Loucy (cell line): ENCODE results near the gene KDM4B.

Source experiments
- CTCF ChIP-seq: fragments of 200-600 bp; sonication (generic); conservative IDR thresholded peaks from 2 replicates; pipeline ENCODE4 v1.5.1; 2014; ENCODE audit warnings: mild to moderate bottlenecking, antibody characterized with exemption, low read length
- EZH2phosphoT487 ChIP-seq: fragments of 200-600 bp; IDR thresholded peaks from 2 replicates; pipeline ENCODE4 v1.6.1; 2018; ENCODE audit warnings: antibody characterized with exemption, mild to moderate bottlenecking, moderate library complexity, borderline replicate concordance

- TF ChIP-seq CTCF: no peak
- no peak for TF ChIP-seq EZH2phosphoT487
Observed at GRCh38 chr19:5011476-5012238, 42.7 kb downstream of the KDM4B start.
